Measurements from ENCODE around the gene SMAD3. TPM values are rescaled to one million over a fixed set of nuclear protein-coding genes. Genes with fewer than 3 reads are reported as not detected.
A peak's percentile ranks its signal among the peaks of the same experiment; 100 is the strongest.

The SMAD3 gene
- total RNA-seq, 2 donors from 2014 or later, result 30.6 to 45.4 TPM

GRCh38 chr15:67127965-67128364 lies 62.6 kb downstream of the SMAD3 start:
- Histone ChIP-seq H3K27ac (peak overlapping the region in 1 of 2 donors; percentile 83), H3K27me3 (replicated peaks; ENCODE audit: insufficient read depth) (no peaks in the 10 kb centered on the region), H3K36me3 (no peaks in the 10 kb centered on the region), H3K9me3 (no peaks in the 10 kb centered on the region), H3K4me1 (replicated peaks) (peaks cover 8% of the 10 kb centered on the region), H3K4me3 (no peak overlapping the region)
- no peak for DNase-seq (ENCODE audit: low spot score)
- intact Hi-C loops (cut with DNase I), result no loop called here
- WGBS, result 30% methylated on average over 4 of the region's 4 CpGs
- TF ChIP-seq POLR2A (IDR thresholded peaks at IDR 0.05) (no peak), POLR2AphosphoS5 (IDR thresholded peaks at IDR 0.05) (no peak)
- TF ChIP-seq, protein P1, sequence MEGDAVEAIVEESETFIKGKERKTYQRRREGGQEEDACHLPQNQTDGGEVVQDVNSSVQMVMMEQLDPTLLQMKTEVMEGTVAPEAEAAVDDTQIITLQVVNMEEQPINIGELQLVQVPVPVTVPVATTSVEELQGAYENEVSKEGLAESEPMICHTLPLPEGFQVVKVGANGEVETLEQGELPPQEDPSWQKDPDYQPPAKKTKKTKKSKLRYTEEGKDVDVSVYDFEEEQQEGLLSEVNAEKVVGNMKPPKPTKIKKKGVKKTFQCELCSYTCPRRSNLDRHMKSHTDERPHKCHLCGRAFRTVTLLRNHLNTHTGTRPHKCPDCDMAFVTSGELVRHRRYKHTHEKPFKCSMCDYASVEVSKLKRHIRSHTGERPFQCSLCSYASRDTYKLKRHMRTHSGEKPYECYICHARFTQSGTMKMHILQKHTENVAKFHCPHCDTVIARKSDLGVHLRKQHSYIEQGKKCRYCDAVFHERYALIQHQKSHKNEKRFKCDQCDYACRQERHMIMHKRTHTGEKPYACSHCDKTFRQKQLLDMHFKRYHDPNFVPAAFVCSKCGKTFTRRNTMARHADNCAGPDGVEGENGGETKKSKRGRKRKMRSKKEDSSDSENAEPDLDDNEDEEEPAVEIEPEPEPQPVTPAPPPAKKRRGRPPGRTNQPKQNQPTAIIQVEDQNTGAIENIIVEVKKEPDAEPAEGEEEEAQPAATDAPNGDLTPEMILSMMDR (IDR thresholded peaks at IDR 0.05), result no peak

DNA sequence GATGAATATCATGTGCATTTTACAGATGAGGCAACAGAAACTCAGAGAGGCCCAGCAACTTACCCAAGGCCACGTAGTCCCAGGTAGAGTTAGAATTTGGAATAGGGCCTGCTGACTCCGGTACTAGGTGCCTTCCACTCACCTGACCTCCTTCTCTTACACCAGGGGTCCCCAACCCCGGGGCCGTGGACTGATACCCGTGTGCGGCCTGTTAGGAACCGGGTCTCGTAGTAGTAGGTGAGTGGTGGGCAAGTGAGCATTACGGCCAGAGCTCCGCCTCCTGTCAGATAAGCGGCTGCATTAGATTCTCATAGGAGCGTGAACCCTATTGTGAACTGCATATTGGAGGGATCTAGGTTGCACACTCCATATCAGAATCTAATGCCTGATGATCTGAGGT lies 64.8 kb downstream of the SMAD3 start:
- peaks cover 18% of the 10 kb centered on the region for H3K4me1 ChIP-seq (replicated peaks)
- H3K27me3 ChIP-seq (replicated peaks; ENCODE audit: insufficient read depth), result no peaks in the 10 kb centered on the region
- no peak for DNase-seq (ENCODE audit: low spot score)

DNA sequence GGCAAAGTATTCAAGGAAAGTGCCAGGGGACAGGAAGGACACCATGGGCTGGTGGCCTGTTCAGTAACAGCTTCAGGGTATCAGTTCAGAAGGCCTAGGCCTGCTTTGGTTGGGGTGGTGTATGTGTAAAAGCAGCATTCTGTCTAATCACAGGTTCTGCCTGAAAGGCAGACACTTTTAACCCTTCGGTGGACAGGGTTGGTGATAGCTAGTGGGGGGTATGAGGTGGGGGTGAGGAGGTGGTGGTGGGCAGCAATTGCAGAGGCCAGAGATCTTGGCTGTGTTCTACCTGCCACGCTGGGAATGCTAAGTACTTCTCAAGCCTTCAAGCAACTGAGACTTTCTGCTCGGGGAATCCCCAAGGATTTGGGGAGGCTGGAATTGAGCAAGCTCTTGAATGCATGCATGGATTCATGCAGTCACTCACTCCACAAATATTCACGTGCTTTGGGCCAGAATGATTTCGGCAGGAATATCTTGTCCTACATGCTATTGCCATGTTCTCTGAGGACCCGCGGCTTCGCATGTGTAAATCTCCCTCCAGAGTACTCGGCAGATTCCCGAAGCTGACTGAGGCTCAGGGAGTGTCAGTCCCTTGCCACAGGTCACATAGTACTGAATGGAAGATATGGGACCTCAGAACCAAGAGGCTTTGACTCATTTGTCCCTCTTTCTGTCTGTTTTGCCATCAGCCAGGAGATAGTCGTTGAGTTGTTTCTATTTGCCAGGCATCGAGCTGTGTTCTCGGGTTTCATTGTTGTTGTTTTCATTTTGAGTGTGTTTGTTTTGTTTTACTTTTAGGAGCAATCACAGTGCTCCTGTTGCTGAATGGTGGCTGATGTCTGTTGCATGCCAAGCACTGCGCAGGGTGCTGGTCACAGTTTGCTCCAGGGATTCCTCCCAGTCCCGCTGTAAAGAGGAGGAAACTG lies 65.5 kb downstream of the SMAD3 start:
- peak overlapping the region in 1 of 2 donors; percentile 22 for H3K27ac ChIP-seq
- H3K27me3 ChIP-seq (replicated peaks; ENCODE audit: insufficient read depth), result no peaks in the 10 kb centered on the region
- peaks cover 17% of the 10 kb centered on the region for H3K4me1 ChIP-seq (replicated peaks)
- intact Hi-C loops (cut with DNase I), result loop anchor here (10.0 kb wide), 1 partner anchor 124 kb away; the partner anchor contains the start of genes AAGAB and IQCH
- H3K4me3 ChIP-seq, result no peak overlapping the region
- TF ChIP-seq POLR2AphosphoS5 (IDR thresholded peaks at IDR 0.05) (no peak), POLR2A (IDR thresholded peaks at IDR 0.05) (no peak)
- TF ChIP-seq, protein P1 (IDR thresholded peaks at IDR 0.05), result no peak
- H3K36me3 ChIP-seq, result no peaks in the 10 kb centered on the region
- DNase-seq (ENCODE audit: low spot score), result no peak
- 62% methylated on average over 15 of the region's 15 CpGs for WGBS
- no peaks in the 10 kb centered on the region for H3K9me3 ChIP-seq

More for the DNA sequence above, 64.8 kb downstream of the SMAD3 start:
- intact Hi-C loops (cut with DNase I), result loop anchor here (10.0 kb wide), 1 partner anchor 125 kb away; the partner anchor contains the start of genes AAGAB and IQCH
- no peak overlapping the region for H3K27ac ChIP-seq
- no peaks in the 10 kb centered on the region for H3K9me3 ChIP-seq
- TF ChIP-seq POLR2AphosphoS5 (IDR thresholded peaks at IDR 0.05) (no peak), POLR2A (IDR thresholded peaks at IDR 0.05) (no peak)
- TF ChIP-seq, protein P1 (IDR thresholded peaks at IDR 0.05), result no peak
- 90% methylated on average over 12 of the region's 12 CpGs for WGBS
- H3K36me3 ChIP-seq, result no peaks in the 10 kb centered on the region
- no peak overlapping the region for H3K4me3 ChIP-seq

DNA sequence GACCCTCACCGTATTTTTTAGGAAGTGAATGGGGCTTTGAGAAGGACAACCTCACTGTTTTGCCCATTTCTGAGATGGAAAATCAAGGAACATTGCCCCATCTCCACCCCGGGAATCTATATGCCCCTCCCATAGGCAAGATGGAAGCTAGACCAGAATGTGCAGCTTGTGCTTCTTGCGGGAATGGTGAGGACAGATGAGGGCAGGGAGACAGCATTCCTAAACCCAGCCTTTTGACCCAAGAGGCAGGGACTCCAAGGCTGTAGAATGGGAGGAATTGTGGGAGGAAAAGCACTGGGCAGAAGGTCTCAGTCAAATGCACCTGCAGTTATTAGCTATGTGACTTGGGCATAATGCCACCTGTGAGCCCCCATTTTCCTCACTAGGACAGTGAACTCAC lies 66.9 kb downstream of the SMAD3 start:
- TF ChIP-seq POLR2AphosphoS5 (IDR thresholded peaks at IDR 0.05) (no peak), POLR2A (IDR thresholded peaks at IDR 0.05) (no peak)
- TF ChIP-seq, protein P1 (IDR thresholded peaks at IDR 0.05), result no peak
- Histone ChIP-seq H3K4me3 (no peak overlapping the region), H3K27me3 (replicated peaks; ENCODE audit: insufficient read depth) (no peaks in the 10 kb centered on the region), H3K4me1 (replicated peaks) (peaks cover 17% of the 10 kb centered on the region), H3K9me3 (no peaks in the 10 kb centered on the region), H3K36me3 (no peaks in the 10 kb centered on the region), H3K27ac (no peak overlapping the region)
- DNase-seq (ENCODE audit: low spot score), result no peak
- WGBS, result 80% methylated on average over 3 of the region's 3 CpGs
- intact Hi-C loops (cut with DNase I), result loop anchor here (10.0 kb wide), 1 partner anchor 123 kb away; the partner anchor contains the start of genes AAGAB and IQCH

Measured in prostate gland (tissue), 2 donors.